GM12891 (cell line): ENCODE measurements around the gene LAG3.

Experiments
- DNase-seq: peaks from one replicate; pipeline ENCODE4 v3.0.0; 2011; ENCODE audit warnings: low spot score; ENCODE audit not compliant: insufficient read length
- FAIRE-seq: peaks from 2 replicates; lab custom pipeline; 2011; peaks lifted over from hg19 to GRCh38; lab: Jason Lieb, UNC
- PAX5 ChIP-seq: IDR thresholded peaks from 2 replicates; pipeline ENCODE4 v1.6.1; 2011; ENCODE audit warnings: low read length, moderate library complexity, mild to moderate bottlenecking; ENCODE audit not compliant: insufficient read depth, severe bottlenecking
- POLR2A ChIP-seq: IDR thresholded peaks from 2 replicates; pipeline ENCODE4 v1.6.1; 2011; ENCODE audit warnings: low read depth, low read length, control low read depth
- POLR2AphosphoS5 ChIP-seq: IDR thresholded peaks from 2 replicates; pipeline ENCODE4 v1.6.1; 2011; ENCODE audit warnings: low read depth, low read length, control low read depth
- POU2F2 ChIP-seq: IDR thresholded peaks from 2 replicates; pipeline ENCODE4 v1.6.1; 2011; ENCODE audit warnings: low read depth, mild to moderate bottlenecking, control low read depth, low read length, moderate library complexity
- SPI1 ChIP-seq: IDR thresholded peaks from 2 replicates; pipeline ENCODE4 v1.6.1; 2011; ENCODE audit warnings: low read depth, low read length, control low read depth
- TAF1 ChIP-seq: IDR thresholded peaks from 2 replicates; pipeline ENCODE4 v1.6.1; 2011; ENCODE audit warnings: low read depth, low read length, control low read depth

The LAG3 gene

GRCh38 chr12:6787309-6787708 is 15.0 kb downstream of the LAG3 start:
- DNase-seq, result no peak
- no peak for TF ChIP-seq POU2F2
- no peak for TF ChIP-seq POLR2A
- TF ChIP-seq PAX5, result no peak
- no peak for FAIRE-seq

- FAIRE-seq (peak; percentile 81), DNase-seq (no peak)
- TF ChIP-seq POLR2AphosphoS5, result 0 out of 2 replicates have a peak, but pooled peaks have one; percentile 37
- 0 out of 2 replicates have a peak, but pooled peaks have one; percentile 48 for TF ChIP-seq POLR2A
- no peak for TF ChIP-seq TAF1
- no peak for TF ChIP-seq PAX5
Measured at GRCh38 chr12:6788972-6789924, 16.9 kb downstream of the LAG3 start, which contains the start of gene CD4. Gene CD4, plus strand, starts transcription at chr12:6789528. Its CDS starts 10,611 bp downstream, at chr12:6800139.

GRCh38 chr12:6790496-6791150 is 18.3 kb downstream of the LAG3 start:
- DNase-seq (no peak), FAIRE-seq (no peak)
- TF ChIP-seq POU2F2 (no peak), TAF1 (no peak), POLR2AphosphoS5 (no peak), POLR2A (no peak), PAX5 (no peak), SPI1 (no peak)

- TF ChIP-seq TAF1 (no peak), POU2F2 (no peak), POLR2AphosphoS5 (no peak), SPI1 (no peak), PAX5 (no peak), POLR2A (no peak)
- FAIRE-seq (peak; percentile 89), DNase-seq (no peak)
Measured at GRCh38 chr12:6791931-6792520, 19.7 kb downstream of the LAG3 start.

- FAIRE-seq (no peak), DNase-seq (no peak)
- no peak for TF ChIP-seq PAX5
- TF ChIP-seq SPI1, result peak; percentile 57
Measured at GRCh38 chr12:6792522-6793201, 20.3 kb downstream of the LAG3 start.

- TF ChIP-seq PAX5 (no peak), POLR2A (no peak), POLR2AphosphoS5 (no peak), TAF1 (no peak), SPI1 (no peak), POU2F2 (no peak)
- FAIRE-seq (no peak), DNase-seq (no peak)
Measured at GRCh38 chr12:6795088-6795487, 22.8 kb downstream of the LAG3 start.

GRCh38 chr12:6796576-6796975 is 24.3 kb downstream of the LAG3 start:
- FAIRE-seq, result no peak
- TF ChIP-seq SPI1 (no peak), PAX5 (no peak), POLR2AphosphoS5 (no peak), POLR2A (no peak), POU2F2 (no peak), TAF1 (no peak)
- DNase-seq, result no peak

GRCh38 chr12:6799147-6799546 is 26.8 kb downstream of the LAG3 start:
- no peak for DNase-seq
- no peak for FAIRE-seq
- TF ChIP-seq POLR2A (no peak), SPI1 (no peak), PAX5 (no peak), POLR2AphosphoS5 (no peak), TAF1 (no peak), POU2F2 (no peak)

- no peak for FAIRE-seq
Measured at GRCh38 chr12:6807170-6807569, 34.9 kb downstream of the LAG3 start.

More at GRCh38 chr12:6807170-6807569, 34.9 kb downstream of the LAG3 start:
- DNase-seq, result no peak
- TF ChIP-seq POLR2A, result no peak
- TF ChIP-seq POLR2AphosphoS5, result no peak
- no peak for TF ChIP-seq PAX5
- no peak for TF ChIP-seq TAF1
- TF ChIP-seq POU2F2, result no peak
- no peak for TF ChIP-seq SPI1
